Astrocyte of the spinal cord (primary cell): ENCODE results near the gene RPIA.

ENCODE experiments used
- DNase-seq: peaks from one replicate; pipeline ENCODE4 v3.0.0; 2011; ENCODE audit warnings: low read depth, low spot score
- H3K4me3 ChIP-seq: 2 replicates; pipeline ENCODE4 v1.5.1; 2011; ENCODE audit warnings: low read depth, mild to moderate bottlenecking, low read length, moderate library complexity
- CTCF ChIP-seq: IDR thresholded peaks from 2 replicates; pipeline ENCODE4 v1.5.1; 2012; ENCODE audit warnings: low read depth, mild to moderate bottlenecking, low read length, inconsistent platforms
- in situ Hi-C: cut with HindIII; loops from 2 replicates; pipeline ENCODE4 v1.10.0; 2017; ENCODE audit warnings: low sequenced_read_pairs

The RPIA gene

DNA sequence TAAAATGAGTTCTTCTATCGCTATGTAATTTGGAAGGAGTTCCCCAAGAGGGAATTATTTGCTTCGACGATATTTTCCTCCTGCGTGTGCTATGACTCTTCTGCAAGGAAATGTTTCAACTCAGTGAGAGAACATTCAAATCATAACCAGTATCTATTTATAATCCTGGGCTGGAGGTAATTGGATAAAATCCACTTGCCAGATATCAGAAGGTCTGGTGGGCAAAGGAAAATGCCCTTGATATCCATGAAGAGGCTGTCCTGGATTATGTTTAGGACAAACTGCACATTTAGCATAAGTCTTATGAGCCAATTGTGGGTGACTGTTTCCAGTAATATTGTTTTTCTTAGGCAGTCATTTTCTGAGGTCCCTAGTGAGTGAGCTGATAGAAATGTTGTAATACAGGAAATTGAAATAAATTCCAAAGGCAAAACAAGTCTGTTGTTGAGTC lies 17.7 kb downstream of the RPIA start:
- H3K4me3 ChIP-seq, result no peak overlapping the region

DNA sequence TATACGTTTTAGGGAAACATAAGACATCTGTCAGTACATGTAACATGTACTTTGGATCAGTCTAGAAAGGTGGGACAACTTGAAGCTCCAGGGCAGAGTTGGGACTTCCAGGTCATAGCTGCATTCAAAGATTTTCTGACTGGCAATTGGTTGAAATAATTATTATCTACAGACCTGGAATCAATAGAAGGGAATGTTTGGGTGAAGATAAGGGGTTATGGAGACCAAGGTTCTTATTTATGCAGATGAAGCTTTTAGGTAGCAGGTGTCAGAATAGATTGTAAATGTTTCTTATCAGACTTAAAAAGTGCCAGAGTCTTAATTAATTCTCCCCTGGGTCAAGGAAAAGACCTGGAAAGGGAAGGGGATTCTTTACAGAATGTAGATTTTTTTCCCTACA lies 19.8 kb downstream of the RPIA start:
- no peak overlapping the region for H3K4me3 ChIP-seq
- no peak for DNase-seq
- in situ Hi-C loops, result no loop called here
- TF ChIP-seq CTCF, result no peak

More for the DNA sequence above, 17.7 kb downstream of the RPIA start:
- in situ Hi-C loops, result no loop called here
- peak; percentile 48 for DNase-seq
- no peak for TF ChIP-seq CTCF

DNA sequence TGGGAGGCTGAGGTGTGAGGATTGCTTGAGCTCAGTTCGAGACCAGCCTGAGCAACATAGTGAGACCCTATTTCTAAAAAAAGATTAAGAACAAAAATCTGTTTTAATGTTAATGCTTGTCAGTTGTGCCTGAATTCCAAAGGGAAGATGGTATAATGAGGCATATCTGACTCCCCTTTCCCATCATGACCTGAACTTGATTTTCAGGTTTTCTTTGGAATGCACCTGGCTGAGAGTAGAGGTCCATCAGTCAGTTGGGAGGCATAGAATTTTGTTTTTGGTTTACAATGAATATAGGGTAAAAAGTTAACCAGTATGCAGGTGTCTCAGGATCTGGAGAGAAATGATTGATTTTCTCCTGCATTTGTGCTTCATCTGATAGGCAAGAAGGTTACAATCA lies 20.4 kb downstream of the RPIA start:
- no peak for DNase-seq
- in situ Hi-C loops, result no loop called here
- TF ChIP-seq CTCF, result no peak
- H3K4me3 ChIP-seq, result no peak overlapping the region

DNA sequence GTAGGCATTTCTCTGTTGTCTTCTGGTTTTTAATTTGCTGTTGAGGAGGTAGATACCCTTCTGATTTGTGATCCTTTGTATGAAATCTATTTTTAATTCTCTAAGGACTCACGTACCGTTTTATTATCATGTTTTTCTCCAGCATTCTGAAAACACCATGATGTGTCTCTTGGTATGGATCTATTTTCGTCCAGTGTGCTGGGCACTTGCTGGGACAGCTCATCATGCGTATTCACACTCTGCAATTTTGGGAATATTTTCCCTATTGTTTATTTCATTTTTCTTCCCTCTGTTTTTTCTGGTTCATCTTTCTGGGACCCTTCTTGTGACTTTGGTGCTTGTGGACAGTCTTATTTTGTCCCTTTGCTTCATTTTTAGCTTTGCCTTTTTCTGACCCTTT lies 21.9 kb downstream of the RPIA start:
- no peak overlapping the region for H3K4me3 ChIP-seq
- DNase-seq, result no peak
- TF ChIP-seq CTCF, result no peak
- in situ Hi-C loops, result no loop called here

GRCh38 chr2:88714667-88715066 lies 23.2 kb downstream of the RPIA start:
- TF ChIP-seq CTCF, result no peak
- no peak overlapping the region for H3K4me3 ChIP-seq
- in situ Hi-C loops, result no loop called here
- no peak for DNase-seq

DNA sequence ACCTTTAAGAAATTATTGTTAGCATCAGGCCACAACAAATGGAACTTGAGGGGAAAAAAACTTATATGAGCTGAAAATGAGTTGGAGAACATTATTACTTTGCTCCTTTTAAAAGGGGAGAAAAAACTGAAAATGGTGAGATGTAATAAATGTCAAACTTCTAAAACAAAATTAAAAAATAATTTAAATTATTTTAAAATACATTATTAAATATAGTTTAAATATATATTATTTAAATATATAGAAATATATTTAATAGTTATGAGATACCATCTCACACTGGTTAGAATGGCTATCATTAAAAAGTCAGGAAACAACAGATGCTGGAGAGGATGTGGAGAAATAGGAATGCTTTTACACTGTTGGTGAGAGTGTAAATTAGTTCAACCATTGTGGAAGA lies 28.9 kb downstream of the RPIA start:
- in situ Hi-C loops, result no loop called here
- no peak for TF ChIP-seq CTCF
- DNase-seq, result no peak
- H3K4me3 ChIP-seq, result no peak overlapping the region

DNA sequence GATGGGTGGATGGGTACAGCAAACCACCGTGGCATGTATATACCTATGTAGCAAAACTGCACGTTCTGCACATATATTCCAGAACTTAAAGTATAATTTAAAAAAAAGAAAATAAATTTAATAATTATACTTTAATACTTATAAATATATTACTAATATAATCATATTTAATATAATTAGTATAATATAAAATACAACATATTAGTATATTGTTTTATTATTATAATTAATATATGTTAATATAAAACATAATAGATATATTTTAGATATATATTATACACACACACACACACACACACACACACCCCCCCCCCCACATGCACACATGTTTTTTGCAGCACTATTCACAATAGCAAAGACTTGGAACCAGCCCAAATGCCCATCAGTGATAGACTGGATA lies 29.8 kb downstream of the RPIA start:
- no peak overlapping the region for H3K4me3 ChIP-seq
- DNase-seq, result no peak
- in situ Hi-C loops, result no loop called here
- TF ChIP-seq CTCF, result no peak
